HG03280 (cell line): ENCODE results near the gene FOXA2.

Experiments used
- ATAC-seq: cut with Tn5 transposase; IDR thresholded peaks from one replicate; pipeline ENCODE4 v1.9.1; 2021; ENCODE audit warnings: mild to moderate bottlenecking, moderate library complexity; ENCODE audit not compliant: unreplicated experiment

Gene FOXA2

DNA sequence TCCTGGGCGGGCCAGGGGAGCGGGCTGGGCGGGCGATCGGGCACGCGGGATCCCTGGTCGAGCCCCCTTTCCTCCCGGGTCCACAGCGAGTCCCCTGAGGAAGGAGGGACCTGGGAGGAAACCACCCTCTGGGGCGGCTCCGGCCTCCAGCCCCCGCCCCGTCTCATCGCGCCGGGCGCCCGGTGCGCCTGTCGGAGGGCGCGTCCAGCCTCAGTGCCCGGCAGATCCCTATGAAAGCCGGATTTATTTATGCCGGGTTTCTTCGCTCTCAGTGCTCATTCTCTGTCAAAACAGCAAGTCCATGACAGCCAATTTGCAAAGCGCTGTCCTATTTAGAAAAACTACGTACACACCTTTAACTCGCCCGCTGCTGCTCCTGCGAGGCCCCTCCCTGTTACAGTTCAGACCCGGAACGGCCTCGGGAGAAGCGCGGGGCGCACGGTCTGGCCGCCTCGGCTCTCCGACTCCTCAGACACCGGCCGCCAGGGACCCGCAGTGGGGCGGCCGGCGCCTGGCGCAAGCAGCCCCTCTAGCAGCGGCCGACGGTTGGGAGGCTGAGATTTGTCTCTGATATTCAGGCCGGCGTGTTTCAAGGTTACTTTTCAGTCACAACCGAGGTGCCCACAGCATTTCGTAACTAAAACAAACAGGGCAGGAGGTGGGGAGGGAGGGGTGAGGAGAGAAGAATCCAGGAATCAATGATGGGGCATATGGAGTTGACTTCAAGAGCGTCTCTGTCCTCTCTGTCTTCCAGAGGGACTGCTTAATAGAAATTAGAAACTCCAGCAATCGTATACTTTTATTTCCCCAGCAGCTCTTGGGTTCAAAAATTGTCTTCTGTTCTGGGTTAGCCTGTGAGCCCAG is 782 bp upstream of the FOXA2 start:
- ATAC-seq, result no peak

DNA sequence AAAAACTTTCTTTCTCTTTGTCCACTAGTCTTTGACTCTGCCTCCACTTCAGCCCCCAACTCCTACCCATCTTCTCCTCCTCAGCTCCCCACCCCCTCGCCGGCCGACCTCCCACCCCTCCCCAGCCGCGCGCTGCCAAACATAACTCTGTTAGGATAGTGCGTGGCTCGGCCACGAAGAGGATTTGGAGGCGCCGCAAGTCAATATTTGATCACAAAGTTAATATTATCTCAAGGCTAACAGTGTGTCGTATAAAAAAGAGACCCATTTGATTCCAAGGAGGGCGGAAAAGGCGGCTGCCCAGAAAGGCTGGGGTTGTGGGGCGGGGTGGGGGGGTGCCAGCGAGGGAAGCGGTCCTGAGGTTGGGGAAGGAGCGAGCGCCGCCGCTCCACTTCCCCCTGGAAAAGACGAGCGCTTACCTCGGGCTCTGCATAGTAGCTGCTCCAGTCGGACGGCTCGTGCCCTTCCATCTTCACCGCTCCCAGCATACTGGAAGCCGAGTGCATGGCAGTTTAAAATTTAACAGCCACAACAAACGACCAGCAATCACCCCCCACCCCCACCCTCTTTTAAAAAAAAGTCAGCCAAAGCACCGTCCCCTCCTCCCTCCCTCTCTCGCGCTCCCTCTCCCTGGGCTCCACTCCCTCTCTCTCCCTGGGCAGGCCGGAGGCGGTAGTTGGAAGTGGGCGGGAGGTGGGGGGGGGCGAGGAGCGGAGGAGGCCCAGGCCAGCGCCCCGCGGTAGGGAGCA is 425 bp downstream of the FOXA2 start:
- no peak for ATAC-seq

DNA sequence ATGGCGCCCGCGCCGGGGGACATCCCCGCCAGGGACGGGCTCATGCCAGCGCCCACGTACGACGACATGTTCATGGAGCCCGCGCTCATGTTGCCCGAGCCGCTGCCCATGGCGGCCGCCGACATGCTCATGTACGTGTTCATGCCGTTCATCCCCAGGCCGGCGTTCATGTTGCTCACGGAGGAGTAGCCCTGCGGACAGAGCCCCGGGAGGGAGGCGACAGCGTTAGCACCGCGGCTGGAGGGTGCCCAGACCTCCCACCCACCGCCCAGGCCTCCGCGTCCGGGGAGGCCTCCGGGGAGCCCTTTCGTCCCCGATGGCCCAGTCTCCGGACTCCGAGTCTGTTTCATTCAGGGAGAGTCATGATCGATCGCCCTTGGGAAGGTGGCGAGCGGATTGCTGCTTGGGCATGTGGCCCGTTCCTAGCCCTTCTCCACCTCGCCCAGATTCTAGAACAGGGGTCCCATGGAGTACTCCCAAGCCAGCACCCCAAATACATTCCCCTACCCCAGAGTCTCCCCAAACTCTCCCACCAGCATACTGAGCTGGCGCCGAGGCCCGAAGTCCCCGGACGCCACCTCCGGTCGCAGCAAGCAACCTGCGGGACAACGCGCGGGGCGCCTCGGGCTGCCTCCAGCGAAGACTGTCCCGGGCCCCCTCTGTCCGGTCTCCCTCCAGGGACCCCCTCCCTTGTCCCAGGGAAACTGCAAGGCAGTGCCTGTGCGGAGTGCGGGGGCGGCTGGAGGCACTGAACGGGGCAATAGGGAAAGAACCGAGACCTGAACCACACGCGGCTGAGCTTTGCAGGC is 1.2 kb downstream of the FOXA2 start:
- no peak for ATAC-seq

DNA sequence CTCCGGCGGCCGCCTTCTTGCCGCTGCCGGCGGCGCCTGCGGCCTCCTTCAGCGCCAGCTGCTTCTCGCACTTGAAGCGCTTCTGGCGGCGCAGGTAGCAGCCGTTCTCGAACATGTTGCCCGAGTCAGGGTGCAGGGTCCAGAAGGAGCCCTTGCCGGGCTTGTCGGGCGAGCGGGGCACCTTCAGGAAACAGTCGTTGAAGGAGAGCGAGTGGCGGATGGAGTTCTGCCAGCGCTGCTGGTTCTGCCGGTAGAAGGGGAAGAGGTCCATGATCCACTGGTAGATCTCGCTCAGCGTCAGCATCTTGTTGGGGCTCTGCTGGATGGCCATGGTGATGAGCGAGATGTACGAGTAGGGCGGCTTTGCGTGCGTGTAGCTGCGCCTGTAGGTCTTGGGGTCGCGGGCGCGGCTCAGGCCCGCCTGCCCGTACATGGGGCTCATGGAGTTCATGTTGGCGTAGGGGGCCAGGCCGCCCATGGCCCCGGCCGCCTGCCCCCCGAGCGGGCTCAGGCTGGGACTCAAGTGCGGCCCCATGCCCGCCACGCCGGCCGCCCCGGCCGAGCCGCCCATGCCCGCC is 1.9 kb downstream of the FOXA2 start:
- ATAC-seq, result no peak

DNA sequence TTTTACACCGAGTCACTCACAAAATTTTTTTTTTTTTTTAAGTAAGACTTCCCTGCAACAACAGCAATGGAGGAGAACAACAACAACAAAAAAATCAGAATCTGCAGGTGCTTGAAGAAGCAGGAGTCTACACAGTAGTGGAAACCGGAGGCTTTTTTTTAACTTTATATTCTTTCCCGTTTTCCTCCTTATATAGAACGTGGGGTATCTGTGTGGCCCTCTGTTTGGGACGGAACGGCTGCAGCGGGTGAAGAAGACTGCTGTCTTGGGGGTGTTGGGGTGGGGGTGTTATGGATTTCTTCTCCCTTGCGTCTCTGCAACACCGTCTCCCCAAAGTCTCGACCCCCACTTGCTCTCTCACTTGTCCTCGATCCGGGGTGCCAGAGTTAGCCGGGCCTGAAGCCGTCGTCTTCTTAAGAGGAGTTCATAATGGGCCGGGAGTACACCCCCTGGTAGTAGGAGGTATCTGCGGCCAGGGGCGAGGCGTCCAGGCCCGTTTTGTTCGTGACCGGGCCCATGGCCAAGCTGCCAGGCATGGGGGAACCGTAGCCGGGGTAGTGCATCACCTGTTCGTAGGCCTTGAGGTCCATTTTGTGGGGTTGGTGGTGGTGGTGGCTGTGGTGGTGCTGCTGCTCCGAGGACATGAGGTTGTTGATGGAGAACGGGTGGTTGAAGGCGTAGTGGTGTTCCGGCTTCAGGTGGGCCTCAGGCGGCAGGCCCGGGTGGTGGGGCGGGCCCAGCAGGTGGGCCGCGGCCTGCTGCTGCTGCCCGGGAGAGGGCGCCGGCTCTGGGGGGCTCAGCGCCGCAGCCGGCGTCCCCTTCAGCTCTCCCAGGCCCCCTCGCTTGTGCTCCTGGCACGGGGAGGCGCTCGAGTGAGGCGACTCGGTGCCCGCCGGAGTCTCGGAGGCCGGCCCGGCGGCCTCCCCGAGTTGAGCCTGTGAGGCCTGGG is 2.7 kb downstream of the FOXA2 start:
- ATAC-seq, result no peak

DNA sequence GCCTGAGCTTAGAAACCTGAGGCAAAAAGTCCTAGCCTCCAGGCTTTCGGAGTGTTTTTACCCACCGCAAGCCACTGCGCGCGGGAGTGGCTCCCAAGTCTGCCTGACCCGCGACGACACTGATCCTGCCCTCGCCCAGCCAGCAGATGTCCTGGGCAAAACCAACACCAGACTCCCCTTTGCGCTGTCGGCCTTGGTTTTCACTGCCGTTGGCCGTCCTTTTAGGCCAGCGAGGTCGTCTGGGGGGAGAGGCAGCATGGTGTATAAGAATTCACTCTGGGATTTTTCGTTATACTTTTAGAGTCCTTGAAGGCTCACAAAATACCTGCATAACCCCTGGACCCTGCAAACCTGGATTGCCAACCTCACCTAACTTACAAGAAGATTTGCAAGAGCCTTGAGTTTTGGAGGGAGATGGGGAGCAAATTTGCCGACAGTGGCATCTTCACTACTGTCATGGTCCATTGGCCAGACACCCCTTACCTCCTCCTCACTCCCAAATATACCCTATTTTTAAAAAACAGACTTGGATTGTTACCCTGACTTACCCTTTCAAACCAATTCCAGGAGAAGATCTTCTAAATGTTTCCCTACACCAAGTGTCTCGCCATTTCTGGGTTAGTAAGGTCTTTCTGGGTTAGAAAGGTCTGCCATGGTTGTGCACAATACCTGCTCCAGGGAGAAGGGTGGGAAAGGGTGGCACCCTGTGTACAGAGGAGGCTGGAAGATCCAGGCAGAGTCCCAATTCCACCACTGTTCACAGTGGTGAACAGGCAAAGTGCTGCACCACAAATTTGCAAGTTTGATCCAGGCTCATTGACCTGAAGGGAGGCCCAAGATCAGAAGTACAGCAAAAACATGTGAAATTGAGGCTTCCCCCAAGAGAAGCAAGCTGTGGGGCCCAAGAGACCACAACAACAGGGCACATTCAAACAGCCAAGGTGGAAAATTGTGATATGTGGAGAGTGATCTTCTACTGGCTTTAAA is 4.4 kb downstream of the FOXA2 start:
- ATAC-seq, result no peak

DNA sequence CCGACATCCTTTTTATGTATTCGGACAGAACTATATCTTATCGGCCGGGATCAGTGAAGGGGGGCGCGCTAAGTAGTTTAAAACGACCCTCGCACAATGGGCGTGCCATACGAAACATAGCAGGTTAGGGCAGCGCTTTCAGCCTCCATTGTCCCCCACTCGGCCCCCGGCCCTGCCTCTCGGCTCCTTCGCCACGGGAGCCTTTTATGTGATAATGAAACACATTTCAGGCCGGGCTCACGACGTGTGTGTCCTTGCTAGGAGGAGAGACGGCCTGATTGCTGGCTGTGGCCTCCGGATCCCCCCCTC is 5.3 kb downstream of the FOXA2 start:
- ATAC-seq, result no peak

DNA sequence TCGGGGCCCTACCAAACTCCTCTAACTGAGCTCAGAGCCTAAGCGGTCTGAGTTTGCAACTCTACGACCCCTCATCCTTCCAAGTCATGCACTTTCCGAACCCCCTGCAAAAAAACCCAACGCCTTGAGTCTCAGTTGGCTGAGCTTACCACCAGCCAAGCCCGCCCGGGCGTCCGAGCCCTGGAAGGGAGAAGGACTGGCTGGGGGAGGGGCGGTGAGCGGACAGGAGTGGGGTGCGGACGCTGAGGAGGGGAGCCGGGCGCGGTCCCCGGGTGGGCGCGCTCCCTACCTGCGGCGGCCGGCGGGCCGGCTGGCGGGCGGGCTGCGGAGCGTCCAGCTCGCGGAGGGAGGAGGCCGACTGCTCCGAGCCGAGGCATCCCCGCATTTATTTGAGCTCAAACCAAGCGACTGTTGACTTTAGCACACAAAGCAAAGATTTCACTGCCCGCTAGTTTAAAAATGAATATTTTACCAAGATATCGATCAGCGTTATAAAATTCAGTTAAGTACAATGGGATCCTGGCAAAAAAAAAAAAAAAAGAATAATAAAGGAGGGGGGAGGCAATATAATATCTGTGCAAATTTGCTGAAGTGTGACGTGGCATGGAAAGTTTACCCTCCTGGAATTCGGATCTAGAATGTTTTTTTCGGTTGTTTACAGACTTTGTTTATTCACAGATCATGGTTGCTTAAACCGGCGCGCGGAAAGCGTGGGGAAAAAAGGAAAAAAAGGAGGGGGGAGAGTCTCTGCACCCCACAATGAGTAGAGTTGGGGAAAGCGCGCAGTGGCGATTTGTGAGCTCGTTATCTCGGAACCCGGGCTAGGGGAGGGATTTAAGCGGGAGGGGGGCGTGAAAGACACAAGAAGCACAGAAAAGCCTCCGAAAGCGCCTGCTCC is 5.9 kb downstream of the FOXA2 start:
- no peak for ATAC-seq

DNA sequence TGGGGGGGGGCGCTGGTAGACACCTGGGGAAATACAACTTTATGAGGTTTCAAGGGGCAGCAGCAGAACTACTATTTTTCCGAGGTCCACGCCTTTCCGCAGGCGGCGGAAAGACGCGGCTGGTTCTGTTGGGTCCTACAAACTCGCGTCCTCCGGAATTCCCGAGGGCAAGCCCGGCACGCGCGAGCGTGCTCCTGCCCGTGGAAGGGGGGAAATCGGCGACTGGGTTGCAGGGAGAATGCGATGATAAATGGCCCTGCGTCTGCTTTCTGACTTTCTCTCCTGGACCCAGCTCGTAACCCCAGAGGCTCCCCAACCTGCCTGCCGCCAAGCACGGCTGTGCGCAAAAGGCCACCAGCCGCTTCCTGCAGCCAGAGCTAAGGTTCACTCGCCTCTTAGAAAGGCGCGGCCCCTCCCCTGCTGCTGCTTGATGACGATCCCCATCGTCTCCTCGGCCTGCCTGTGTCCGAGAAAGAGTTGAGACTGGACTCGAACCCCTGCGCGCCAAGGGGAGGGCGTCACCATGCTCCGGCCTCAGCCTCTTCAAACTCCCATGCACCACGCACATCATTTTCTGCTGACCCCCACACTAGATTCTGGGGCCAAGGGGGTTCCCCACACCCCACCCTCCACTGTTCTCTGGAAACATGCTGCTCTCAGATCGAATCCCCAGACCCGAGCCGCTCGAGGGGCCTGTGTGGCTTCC is 6.7 kb downstream of the FOXA2 start:
- ATAC-seq, result no peak

DNA sequence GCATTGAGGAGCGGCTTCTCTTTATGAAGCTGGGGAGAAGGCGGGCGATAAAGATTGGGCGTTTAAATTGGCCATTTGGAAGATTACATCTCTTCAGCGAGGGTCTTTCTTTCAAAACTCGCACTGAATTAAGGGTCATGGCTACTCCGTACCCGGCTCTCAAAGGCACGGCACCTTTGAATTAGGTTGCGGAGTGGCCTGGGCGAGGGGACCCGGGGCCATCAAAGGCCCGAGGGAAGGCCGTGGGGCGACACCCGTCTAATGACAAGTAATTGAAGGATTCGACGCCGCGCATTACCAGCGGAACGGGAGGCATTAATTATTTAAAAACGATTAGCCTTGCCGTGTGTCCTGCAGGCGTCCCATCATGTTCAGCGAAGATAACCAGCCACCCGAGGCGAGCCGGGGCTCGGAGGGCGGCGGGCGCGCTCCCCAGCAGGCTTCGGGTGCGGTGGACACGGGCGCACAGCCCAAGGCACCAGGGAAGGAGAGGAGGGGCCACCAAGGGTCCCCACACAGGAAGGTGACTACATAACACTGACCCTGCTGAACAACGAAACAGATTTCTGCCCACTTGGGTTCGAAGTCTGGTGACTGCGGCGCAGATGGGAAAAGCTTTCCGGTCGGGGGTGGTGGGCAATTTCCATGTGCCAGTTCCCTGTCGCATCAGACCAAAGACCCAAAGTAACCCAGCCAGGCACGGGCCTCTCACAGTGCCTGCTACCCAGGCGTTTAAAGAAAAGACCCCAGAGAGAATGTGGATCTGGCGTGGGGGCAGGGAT is 7.4 kb downstream of the FOXA2 start:
- ATAC-seq, result no peak

DNA sequence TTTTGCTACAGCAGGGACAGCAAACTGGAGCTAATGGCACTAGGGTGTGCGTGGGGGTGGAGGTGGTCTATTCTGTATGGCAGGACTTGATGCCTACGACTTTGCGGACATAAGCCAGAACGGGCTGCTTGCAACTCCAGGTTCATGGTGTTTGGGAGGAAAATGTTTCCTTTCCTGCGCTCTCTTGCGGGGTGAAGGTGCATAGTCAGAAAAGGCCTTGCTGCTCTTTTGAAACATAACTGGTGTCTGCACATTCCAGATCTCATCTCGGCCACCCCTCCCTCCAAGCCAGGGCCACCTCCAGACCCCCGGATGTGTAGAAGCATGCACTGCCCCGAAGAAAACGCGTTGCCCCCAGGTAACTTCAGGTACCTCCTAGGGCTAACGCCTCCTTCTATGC is 8.1 kb downstream of the FOXA2 start:
- no peak for ATAC-seq

DNA sequence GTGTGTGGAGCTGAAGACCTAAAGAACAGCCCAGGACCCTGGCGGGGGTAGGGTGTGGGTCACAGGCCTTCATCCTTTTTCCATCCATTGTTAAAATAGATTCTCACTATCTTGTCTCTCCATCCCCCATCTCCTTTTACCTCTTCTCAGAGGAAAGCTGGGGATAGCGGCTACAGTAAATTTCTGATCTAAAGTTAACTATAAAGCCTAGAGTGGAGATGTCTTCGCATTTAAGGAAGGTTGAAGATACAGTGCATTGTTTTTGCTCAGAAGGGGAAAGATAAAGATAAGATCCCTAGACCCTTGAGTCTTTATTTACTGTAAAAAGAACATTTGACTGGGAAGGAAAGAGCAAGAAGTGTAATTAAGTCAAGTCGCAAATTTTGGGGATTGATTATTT is 8.6 kb downstream of the FOXA2 start:
- no peak for ATAC-seq

DNA sequence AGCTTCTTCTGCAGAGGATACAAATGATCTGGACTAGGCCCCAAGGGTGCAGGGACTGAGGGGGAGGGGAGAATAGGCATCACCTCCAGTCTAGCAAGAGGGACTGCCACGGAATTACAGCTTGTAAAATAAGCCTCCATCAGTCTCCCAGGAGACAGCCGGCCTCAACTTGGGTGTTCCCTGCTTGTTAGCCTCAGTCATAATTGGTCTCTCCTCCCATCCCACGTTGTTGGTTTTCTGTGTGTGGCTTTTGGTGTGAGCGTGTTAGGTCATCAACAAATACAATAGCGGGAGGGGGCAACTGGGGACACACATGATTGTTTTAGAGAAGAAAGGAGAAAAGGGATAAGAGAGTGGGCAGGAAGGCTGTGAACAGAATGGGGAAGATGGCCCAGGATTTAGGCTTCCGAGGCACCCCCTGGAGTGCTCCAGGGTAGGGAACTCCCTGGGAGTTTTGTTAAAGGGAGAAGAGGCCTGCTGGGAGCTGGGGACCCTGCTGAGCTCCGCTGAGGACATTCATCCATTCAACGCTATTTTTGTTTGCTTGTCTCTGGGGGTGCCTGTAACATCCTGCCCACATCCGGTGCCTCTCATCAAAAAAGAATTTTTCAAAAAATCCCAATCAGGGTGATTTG is 9.2 kb downstream of the FOXA2 start:
- ATAC-seq, result no peak

DNA sequence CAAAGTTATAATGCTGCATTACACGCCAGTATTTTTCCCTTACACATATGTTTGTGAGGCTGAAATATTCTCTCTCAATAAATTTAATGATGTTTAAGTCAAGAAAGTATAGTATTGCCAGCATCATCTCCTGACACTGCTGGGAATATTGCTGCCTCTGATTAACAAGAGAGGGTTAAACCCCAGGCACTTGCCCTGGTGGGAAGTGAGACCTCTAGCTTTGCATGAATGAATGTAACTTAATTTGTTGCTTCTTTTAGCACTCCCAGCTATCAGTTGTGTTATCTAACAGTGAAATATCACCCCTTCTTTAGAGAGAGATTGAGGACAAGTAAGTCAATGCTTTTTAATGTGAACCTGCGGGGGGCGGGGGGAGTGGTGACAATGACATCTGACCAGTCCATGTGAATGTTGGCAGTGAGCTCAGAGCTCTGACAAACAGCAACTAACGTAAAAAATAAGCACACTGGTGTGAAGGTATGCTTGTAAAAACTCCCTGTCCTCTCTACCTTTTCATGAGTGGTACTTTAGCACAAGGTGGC is 9.8 kb downstream of the FOXA2 start:
- ATAC-seq, result no peak

DNA sequence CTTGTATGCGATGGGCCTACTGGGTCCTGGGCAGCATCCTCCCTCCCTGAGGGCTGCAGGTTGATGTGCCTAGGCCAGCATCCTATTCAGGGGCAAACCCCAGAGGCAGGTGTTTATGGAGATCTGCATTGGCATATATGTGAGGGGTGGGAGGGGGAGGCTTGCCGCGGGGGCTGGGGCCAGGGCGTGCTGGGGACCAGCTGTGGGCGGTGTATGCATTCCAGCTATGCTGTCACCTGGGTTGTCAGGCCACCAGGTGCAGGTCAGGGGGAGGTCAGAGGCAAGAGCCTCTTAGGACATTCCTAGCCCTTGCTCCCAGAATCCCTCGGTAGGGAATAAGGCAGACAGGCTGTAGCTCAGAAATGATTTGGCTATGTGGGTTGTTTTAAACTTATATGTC is 11.9 kb downstream of the FOXA2 start:
- ATAC-seq, result no peak

DNA sequence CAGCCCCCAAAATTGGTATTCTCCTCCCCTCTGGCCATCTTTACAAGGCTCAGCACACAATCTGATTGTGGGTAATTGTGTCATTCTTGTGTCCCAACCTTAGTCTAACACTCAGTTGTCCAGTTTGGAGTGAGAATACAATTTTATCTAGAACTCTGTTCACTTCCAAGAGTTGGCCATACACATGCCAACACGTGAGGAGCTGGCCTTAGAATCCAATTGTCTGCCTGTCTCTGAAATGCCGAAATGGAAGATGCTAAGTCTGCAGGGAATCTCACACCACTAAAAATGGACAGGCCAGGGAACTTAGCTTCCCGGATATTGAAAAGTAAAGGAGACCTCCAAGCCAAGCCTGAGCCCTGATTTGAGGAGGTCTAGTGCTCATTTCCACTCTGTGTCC is 12.3 kb downstream of the FOXA2 start:
- ATAC-seq, result no peak
